ENCODE results near the gene ZNF174. TPM values are rescaled to one million over a fixed set of nuclear protein-coding genes. Genes with fewer than 3 reads are reported as not detected.

ZNF174 gene
- total and polyA plus RNA-seq, 2 of the 4 experiments (the other 2 are of a cell fraction), result 7.2 to 10.6 TPM

- Histone ChIP-seq H3K4me2 (ENCODE audit: low read depth, low read length) (no peak overlapping the region), H3K27me3 (ENCODE audit: control insufficient read depth, insufficient read depth, low read length) (no peaks in the 10 kb centered on the region), H4K8ac (ENCODE audit: low read depth in 2 of 2, low read length in 2 of 2) (no peak overlapping the region), H3K27ac (ENCODE audit: insufficient read depth, low read length) (no peak overlapping the region), H3K9me3 (ENCODE audit: control insufficient read depth, insufficient read depth, low read length) (peaks cover 53% of the 10 kb centered on the region), H2BK15ac (ENCODE audit: low read depth, low read length) (no peak overlapping the region), H3K14ac (replicated peaks; ENCODE audit: low read depth, low read length) (no peak overlapping the region), H3K18ac (ENCODE audit: low read depth, low read length) (no peak overlapping the region), H2BK120ac (ENCODE audit: low read depth, low read length) (no peak overlapping the region), H2AK9ac (replicated peaks; ENCODE audit: low read depth, low read length, poor library complexity) (no peak overlapping the region), H3K79me1 (ENCODE audit: low read depth in 1 of 2, low read length in 2 of 2) (peaks cover 26 to 31% of the 10 kb centered on the region in 2 experiments), H3K9me1 (ENCODE audit: insufficient read depth, low read length) (no peaks in the 10 kb centered on the region), H2AK5ac (ENCODE audit: low read depth, low read length) (no peak overlapping the region), H3K36me3 (ENCODE audit: control insufficient read depth, insufficient read depth, low read length) (peaks cover 55% of the 10 kb centered on the region), H3K4me1 (ENCODE audit: control insufficient read depth, insufficient read depth, low read length) (no peaks in the 10 kb centered on the region), H4K20me1 (ENCODE audit: insufficient read depth, low read length) (no peaks in the 10 kb centered on the region), H3K4me3 (ENCODE audit: insufficient read depth, low read depth, low read length) (no peak overlapping the region), H4K5ac (ENCODE audit: low read depth, low read length) (no peak overlapping the region), H3K56ac (ENCODE audit: extremely low read depth, insufficient read depth, low read length) (no peak overlapping the region), H2BK20ac (ENCODE audit: low read depth, low read length) (no peak overlapping the region), H4K91ac (ENCODE audit: insufficient read depth, low read depth, low read length) (no peak overlapping the region), H2AFZ (replicated peaks; ENCODE audit: low read length, poor library complexity) (no peak overlapping the region), H3K9ac (ENCODE audit: low read depth, low read length) (no peak overlapping the region), H3K23ac (ENCODE audit: low read depth, low read length) (no peak overlapping the region), H2BK5ac (ENCODE audit: low read depth, low read length, poor library complexity, severe bottlenecking) (no peak overlapping the region), H3K4ac (ENCODE audit: low read depth, low read length) (no peak overlapping the region)
- POLR2A ChIA-PET (ENCODE audit: unreplicated experiment), result no interaction called here
- 91% methylated on average over 3 of the region's 9 CpGs; no CpG with 5 or more reads in 1 of the 2 experiments for WGBS, 2 experiments (ENCODE audit: extremely low coverage in 2 of 2, insufficient read length in 1 of 2)
- DNase-seq, result no peak
- BruUV-seq (replicated peaks), result no TSS peak
- CTCF ChIA-PET, result no interaction called here
- in situ Hi-C loops (cut with MboI; ENCODE audit: low sequenced_read_pairs), result no loop called here
- intact Hi-C loops (cut with micrococcal nuclease), result no loop called here
- no peak for ATAC-seq (ENCODE audit: low read depth)
- dilution Hi-C loops (cut with HindIII; ENCODE audit: low sequenced_read_pairs, unreplicated experiment), result no loop called here
- no peak for TF ChIP-seq CTCF (conservative IDR thresholded peaks at IDR 0.05; ENCODE audit: low read depth, low read length)
- TF ChIP-seq BHLHE40 (IDR thresholded peaks at IDR 0.05; ENCODE audit: low read depth, low read length), result no peak
- no peak for TF ChIP-seq MAFK (IDR thresholded peaks at IDR 0.05; ENCODE audit: low read depth, low read length)
- TF ChIP-seq USF2 (IDR thresholded peaks at IDR 0.05; ENCODE audit: low read depth, low read length), result no peak
- TF ChIP-seq RFX5 (IDR thresholded peaks at IDR 0.05; ENCODE audit: low read depth, low read length), result no peak
Measured at GRCh38 chr16:3389663-3390338, 11.2 kb upstream of the ZNF174 start.

Measured in IMR-90 (cell line).